ENCODE measurements around the gene LEMD2. TPM values are rescaled to one million over a fixed set of nuclear protein-coding genes. Genes with fewer than 3 reads are reported as not detected.

The LEMD2 gene
- polyA plus RNA-seq, 1 of the 3 experiments (the other 2 are of a cell fraction), result 56.5 TPM

DNA sequence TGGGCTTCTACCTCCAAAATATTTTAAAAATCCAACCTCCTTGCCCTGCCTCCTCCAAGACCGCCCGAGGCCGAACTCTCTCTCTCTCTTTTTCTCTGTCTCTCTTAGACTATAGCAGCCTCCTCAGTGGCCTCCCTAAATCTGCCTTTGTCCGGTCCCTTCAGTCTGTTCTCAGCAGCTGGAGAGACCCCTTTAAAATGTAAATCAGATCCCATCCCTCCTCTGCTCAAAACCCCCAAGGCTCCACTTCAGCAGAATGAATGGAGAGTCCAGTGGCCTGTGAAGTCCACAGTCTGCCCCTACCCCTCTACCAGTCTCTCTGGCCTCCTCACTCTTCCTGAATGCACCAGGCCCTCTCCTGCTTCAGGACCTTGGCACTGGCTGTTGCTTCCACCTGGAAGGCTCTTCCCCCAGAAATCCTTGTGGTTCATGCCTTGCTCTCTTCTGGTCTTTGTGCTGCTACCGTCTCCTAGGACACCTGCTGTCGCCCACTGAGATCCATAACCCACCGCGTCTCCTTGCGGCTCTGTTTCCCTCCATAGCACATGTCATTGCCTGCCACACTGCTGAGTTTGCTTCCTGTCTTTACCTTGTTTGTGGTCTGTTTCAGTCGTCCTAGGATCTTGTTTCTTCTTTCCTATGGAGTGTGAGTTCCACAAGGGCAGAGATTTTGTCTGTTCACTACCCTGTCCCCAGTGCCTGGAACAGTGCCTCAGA is 8.9 kb upstream of the LEMD2 start:
- CTCF ChIA-PET, result interaction anchor here (0.6 to 1.8 kb wide), 4 partner anchors 10 to 347 kb away, joined by 3 to 5 read pairs (median 3); no protein-coding TSS in a partner anchor

DNA sequence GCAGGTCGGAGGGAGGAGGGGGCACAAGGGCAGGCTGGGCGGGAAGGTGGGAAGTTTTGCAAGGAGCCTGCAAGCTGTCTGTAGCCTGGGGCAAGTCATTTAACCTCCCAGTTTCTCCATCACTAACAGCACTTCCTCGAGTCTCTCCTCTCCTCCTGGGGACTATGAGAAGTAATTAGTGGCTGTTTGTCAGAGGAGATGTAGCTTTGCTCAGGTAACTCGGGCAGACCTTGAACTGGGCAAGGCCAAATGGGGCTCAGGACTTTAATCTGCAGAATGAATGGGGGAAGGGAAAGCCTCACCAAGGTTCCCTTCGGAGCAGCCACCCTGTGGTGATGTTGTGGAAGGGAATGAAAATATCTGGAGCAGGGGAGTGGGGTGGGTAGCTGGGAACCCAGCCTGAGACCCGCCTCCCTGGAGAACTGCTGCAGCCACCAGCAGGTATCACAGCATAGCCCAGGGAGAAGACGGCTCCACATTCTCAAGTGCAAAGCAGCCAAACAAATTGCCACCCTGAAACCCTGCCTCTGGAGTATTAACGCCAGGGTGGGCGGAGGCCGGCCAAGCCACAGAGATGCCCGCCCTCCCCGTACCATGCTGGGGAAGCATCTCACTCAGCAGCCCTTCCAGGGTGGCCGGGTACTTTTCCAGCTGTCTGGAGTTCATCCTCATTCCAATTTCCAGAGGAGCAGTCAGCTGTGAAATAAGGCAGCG is 6.1 kb upstream of the LEMD2 start:
- Histone ChIP-seq H3K36me3 (replicated peaks in 1 of 2; ENCODE audit: control insufficient read depth in 1 of 2, insufficient read depth in 2 of 2, low read length in 1 of 2) (no peaks in the 10 kb centered on the region), H3F3A (replicated peaks; ENCODE audit: insufficient read depth) (no peaks in the 10 kb centered on the region), H3K4me1 (ENCODE audit: control insufficient read depth in 1 of 2, insufficient read depth in 2 of 2, low read depth in 1 of 2, low read length in 1 of 2) (peaks cover 0 to 9% of the 10 kb centered on the region in 2 experiments; a peak in 1 of 4 replicates), H3K27ac (ENCODE audit: low read depth in 2 of 2, low read length in 1 of 2) (no peak overlapping the region), H2AFZ (ENCODE audit: low read depth) (no peak overlapping the region), H3K9ac (no peak overlapping the region), H3K4me2 (no peak overlapping the region), H3K79me2 (ENCODE audit: insufficient read depth) (0 out of 2 replicates have a peak, but pooled peaks cover under 1% of the 10 kb centered on the region), H3K27me3 (ENCODE audit: insufficient read depth) (no peaks in the 10 kb centered on the region), H3K9me3 (no peaks in the 10 kb centered on the region), H4K20me1 (ENCODE audit: insufficient read depth) (no peaks in the 10 kb centered on the region), H3K4me3 (ENCODE audit: low read depth in 2 of 2, low read length in 1 of 2) (no peak overlapping the region), H3K9me2 (no peaks in the 10 kb centered on the region)
- ChIA-PET POLR2A (interaction anchor here (0.9 to 1.1 kb wide), 2 partner anchors 17 to 18 kb away, joined by 3 read pairs; no protein-coding TSS in a partner anchor), CTCF (interaction anchor here (1.4 to 1.9 kb wide), 4 partner anchors 24 to 50 kb away, joined by 3 to 6 read pairs (median 5); no protein-coding TSS in a partner anchor)
- TF ChIP-seq RCOR1 (IDR thresholded peaks at IDR 0.05; ENCODE audit: low read length) (no peak), EZH2phosphoT487 (IDR thresholded peaks at IDR 0.05; ENCODE audit: borderline replicate concordance, low read depth) (no peak), SIN3A (IDR thresholded peaks at IDR 0.05; ENCODE audit: borderline replicate concordance, low read depth, low read length) (no peak), JUND (IDR thresholded peaks at IDR 0.05) (no peak), NFIC (IDR thresholded peaks at IDR 0.05; ENCODE audit: borderline replicate concordance) (no peak)
- TF ChIP-seq, protein P1, sequence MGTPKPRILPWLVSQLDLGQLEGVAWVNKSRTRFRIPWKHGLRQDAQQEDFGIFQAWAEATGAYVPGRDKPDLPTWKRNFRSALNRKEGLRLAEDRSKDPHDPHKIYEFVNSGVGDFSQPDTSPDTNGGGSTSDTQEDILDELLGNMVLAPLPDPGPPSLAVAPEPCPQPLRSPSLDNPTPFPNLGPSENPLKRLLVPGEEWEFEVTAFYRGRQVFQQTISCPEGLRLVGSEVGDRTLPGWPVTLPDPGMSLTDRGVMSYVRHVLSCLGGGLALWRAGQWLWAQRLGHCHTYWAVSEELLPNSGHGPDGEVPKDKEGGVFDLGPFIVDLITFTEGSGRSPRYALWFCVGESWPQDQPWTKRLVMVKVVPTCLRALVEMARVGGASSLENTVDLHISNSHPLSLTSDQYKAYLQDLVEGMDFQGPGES (IDR thresholded peaks at IDR 0.05; ENCODE audit: low read depth, low read length), result no peak
- TF ChIP-seq, protein P2, sequence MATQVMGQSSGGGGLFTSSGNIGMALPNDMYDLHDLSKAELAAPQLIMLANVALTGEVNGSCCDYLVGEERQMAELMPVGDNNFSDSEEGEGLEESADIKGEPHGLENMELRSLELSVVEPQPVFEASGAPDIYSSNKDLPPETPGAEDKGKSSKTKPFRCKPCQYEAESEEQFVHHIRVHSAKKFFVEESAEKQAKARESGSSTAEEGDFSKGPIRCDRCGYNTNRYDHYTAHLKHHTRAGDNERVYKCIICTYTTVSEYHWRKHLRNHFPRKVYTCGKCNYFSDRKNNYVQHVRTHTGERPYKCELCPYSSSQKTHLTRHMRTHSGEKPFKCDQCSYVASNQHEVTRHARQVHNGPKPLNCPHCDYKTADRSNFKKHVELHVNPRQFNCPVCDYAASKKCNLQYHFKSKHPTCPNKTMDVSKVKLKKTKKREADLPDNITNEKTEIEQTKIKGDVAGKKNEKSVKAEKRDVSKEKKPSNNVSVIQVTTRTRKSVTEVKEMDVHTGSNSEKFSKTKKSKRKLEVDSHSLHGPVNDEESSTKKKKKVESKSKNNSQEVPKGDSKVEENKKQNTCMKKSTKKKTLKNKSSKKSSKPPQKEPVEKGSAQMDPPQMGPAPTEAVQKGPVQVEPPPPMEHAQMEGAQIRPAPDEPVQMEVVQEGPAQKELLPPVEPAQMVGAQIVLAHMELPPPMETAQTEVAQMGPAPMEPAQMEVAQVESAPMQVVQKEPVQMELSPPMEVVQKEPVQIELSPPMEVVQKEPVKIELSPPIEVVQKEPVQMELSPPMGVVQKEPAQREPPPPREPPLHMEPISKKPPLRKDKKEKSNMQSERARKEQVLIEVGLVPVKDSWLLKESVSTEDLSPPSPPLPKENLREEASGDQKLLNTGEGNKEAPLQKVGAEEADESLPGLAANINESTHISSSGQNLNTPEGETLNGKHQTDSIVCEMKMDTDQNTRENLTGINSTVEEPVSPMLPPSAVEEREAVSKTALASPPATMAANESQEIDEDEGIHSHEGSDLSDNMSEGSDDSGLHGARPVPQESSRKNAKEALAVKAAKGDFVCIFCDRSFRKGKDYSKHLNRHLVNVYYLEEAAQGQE (IDR thresholded peaks at IDR 0.05; ENCODE audit: low read depth, low read length), result no peak
- TF ChIP-seq, protein P3, sequence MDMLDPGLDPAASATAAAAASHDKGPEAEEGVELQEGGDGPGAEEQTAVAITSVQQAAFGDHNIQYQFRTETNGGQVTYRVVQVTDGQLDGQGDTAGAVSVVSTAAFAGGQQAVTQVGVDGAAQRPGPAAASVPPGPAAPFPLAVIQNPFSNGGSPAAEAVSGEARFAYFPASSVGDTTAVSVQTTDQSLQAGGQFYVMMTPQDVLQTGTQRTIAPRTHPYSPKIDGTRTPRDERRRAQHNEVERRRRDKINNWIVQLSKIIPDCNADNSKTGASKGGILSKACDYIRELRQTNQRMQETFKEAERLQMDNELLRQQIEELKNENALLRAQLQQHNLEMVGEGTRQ (IDR thresholded peaks at IDR 0.05; ENCODE audit: borderline replicate concordance, low read depth, low read length), result no peak
- WGBS (ENCODE audit: low lambda C conversion rate), result 76% methylated on average over 11 of the region's 14 CpGs
- peak; percentile 51 for DNase-seq

More for the DNA sequence above, 8.9 kb upstream of the LEMD2 start:
- Histone ChIP-seq H3K9me3 (no peaks in the 10 kb centered on the region), H3K9ac (no peak overlapping the region), H3K36me3 (replicated peaks in 1 of 2; ENCODE audit: control insufficient read depth in 1 of 2, insufficient read depth in 2 of 2, low read length in 1 of 2) (no peaks in the 10 kb centered on the region), H2AFZ (ENCODE audit: low read depth) (no peak overlapping the region), H3K27ac (ENCODE audit: low read depth in 2 of 2, low read length in 1 of 2) (no peak overlapping the region), H3K79me2 (ENCODE audit: insufficient read depth) (no peaks in the 10 kb centered on the region), H3F3A (replicated peaks; ENCODE audit: insufficient read depth) (no peaks in the 10 kb centered on the region), H4K20me1 (ENCODE audit: insufficient read depth) (no peaks in the 10 kb centered on the region), H3K27me3 (ENCODE audit: insufficient read depth) (no peaks in the 10 kb centered on the region), H3K9me2 (no peaks in the 10 kb centered on the region), H3K4me3 (ENCODE audit: low read depth in 2 of 2, low read length in 1 of 2) (no peak overlapping the region), H3K4me1 (ENCODE audit: control insufficient read depth in 1 of 2, insufficient read depth in 2 of 2, low read depth in 1 of 2, low read length in 1 of 2) (peaks cover 0 to 22% of the 10 kb centered on the region in 2 experiments; a peak in 1 of 4 replicates), H3K4me2 (no peak overlapping the region)
- no peak for DNase-seq
- POLR2A ChIA-PET, result no interaction called here
- TF ChIP-seq, protein P4, sequence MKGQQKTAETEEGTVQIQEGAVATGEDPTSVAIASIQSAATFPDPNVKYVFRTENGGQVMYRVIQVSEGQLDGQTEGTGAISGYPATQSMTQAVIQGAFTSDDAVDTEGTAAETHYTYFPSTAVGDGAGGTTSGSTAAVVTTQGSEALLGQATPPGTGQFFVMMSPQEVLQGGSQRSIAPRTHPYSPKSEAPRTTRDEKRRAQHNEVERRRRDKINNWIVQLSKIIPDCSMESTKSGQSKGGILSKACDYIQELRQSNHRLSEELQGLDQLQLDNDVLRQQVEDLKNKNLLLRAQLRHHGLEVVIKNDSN (IDR thresholded peaks at IDR 0.05; ENCODE audit: borderline replicate concordance, low read depth), result no peak
- TF ChIP-seq GABPA (IDR thresholded peaks at IDR 0.05; ENCODE audit: low read depth) (no peak), RCOR1 (IDR thresholded peaks at IDR 0.05; ENCODE audit: low read length) (no peak), SMC3 (IDR thresholded peaks at IDR 0.05; ENCODE audit: low read depth, low read length) (no peak), NRF1 (IDR thresholded peaks at IDR 0.05; ENCODE audit: low read depth, low read length) (no peak)
- TF ChIP-seq, protein P5, sequence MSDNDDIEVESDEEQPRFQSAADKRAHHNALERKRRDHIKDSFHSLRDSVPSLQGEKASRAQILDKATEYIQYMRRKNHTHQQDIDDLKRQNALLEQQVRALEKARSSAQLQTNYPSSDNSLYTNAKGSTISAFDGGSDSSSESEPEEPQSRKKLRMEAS (IDR thresholded peaks at IDR 0.05; ENCODE audit: low read depth), result no peak
- TF ChIP-seq, protein P6, sequence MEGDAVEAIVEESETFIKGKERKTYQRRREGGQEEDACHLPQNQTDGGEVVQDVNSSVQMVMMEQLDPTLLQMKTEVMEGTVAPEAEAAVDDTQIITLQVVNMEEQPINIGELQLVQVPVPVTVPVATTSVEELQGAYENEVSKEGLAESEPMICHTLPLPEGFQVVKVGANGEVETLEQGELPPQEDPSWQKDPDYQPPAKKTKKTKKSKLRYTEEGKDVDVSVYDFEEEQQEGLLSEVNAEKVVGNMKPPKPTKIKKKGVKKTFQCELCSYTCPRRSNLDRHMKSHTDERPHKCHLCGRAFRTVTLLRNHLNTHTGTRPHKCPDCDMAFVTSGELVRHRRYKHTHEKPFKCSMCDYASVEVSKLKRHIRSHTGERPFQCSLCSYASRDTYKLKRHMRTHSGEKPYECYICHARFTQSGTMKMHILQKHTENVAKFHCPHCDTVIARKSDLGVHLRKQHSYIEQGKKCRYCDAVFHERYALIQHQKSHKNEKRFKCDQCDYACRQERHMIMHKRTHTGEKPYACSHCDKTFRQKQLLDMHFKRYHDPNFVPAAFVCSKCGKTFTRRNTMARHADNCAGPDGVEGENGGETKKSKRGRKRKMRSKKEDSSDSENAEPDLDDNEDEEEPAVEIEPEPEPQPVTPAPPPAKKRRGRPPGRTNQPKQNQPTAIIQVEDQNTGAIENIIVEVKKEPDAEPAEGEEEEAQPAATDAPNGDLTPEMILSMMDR (IDR thresholded peaks at IDR 0.05), result no peak
- 89% methylated on average over 10 of the region's 10 CpGs for WGBS (ENCODE audit: low lambda C conversion rate)
